Choroid plexus epithelial cell (primary cell): Measurements from ENCODE around the gene RTN4RL1.

ENCODE experiments used
- DNase-seq: peaks from one replicate; pipeline ENCODE4 v3.0.0-alpha.2; 2010; ENCODE audit warnings: low read depth
- H3K4me3 ChIP-seq: 2 replicates; pipeline ENCODE4 v1.5.1; 2011; ENCODE audit warnings: low read depth, mild to moderate bottlenecking, control low read depth, low read length, moderate library complexity
- TF ChIP-seq, protein P1 (sequence below): conservative IDR thresholded peaks from 2 replicates; pipeline ENCODE4 v1.5.1; 2011; ENCODE audit warnings: low read depth, mild to moderate bottlenecking, control low read depth, inconsistent platforms, low read length, moderate library complexity

RTN4RL1 gene

DNA sequence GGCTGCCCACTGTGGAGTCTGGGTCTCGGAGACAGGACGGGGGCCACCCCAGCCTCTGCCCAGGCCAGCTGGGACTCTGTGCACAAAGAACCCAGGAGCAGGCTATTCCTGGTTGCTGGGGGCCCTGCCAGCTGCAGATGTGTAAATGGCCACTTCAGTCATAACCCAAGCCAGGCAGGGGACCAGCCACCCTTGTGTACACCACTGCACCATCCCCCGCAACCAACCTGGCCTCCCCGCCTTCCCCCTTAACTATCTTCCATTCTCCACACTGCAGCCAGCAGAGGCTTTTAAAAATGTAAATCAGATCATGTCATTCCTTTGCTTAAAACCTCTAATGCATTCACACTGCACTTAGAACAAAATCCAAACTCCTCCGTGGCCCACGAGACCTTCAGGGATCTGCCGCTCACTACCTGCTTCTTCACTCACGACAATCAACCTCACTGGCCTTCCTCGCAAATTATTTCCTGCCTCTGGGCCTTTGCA is 28.3 kb downstream of the RTN4RL1 start:
- DNase-seq = no peak
- no peak overlapping the region for H3K4me3 ChIP-seq
- TF ChIP-seq, protein P1, sequence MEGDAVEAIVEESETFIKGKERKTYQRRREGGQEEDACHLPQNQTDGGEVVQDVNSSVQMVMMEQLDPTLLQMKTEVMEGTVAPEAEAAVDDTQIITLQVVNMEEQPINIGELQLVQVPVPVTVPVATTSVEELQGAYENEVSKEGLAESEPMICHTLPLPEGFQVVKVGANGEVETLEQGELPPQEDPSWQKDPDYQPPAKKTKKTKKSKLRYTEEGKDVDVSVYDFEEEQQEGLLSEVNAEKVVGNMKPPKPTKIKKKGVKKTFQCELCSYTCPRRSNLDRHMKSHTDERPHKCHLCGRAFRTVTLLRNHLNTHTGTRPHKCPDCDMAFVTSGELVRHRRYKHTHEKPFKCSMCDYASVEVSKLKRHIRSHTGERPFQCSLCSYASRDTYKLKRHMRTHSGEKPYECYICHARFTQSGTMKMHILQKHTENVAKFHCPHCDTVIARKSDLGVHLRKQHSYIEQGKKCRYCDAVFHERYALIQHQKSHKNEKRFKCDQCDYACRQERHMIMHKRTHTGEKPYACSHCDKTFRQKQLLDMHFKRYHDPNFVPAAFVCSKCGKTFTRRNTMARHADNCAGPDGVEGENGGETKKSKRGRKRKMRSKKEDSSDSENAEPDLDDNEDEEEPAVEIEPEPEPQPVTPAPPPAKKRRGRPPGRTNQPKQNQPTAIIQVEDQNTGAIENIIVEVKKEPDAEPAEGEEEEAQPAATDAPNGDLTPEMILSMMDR = no peak

DNA sequence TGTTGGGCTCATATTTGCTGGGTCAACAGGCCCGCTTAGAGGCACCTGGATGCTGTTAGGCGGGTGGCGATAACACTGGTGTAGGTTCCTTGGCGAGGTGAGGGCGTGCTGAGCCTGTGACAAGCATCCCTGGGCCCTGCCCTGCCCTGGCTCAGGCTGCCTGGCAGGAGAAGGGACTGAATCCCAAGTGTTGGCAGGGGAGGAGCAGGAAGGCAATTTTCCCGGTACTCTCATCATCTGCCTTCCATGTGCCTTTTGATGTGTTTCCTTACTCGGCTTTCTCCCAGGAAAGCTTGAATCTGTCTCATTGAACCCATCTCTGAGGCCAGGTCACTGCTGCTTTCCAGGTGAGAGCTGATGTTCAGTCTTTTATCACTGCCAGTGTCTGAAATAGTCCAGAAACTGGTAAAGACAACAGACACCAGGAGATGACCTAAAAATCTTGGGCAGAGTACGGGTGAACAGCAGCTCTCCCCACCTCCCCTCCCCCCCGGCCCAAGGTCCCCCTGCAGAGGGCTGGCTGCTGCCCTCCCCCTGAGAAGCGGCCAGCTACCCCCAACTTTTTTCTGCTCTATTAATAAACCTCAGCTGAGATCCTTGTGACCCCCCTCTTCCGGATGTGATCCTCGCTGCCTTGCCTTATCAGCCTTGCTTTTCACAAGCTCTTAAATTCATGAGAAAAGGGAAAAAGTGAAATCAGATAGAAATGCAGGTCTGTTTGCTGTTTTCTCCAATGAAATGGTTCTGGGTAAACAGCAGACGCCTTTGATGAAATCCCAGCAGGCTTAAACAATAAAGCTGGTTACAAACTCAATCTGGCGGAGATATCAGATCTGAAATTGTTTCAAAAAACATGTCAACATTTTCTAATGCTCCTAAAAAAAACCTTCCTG is 29.0 kb downstream of the RTN4RL1 start:
- TF ChIP-seq, protein P1 = no peak
- DNase-seq = no peak
- H3K4me3 ChIP-seq = no peak overlapping the region

DNA sequence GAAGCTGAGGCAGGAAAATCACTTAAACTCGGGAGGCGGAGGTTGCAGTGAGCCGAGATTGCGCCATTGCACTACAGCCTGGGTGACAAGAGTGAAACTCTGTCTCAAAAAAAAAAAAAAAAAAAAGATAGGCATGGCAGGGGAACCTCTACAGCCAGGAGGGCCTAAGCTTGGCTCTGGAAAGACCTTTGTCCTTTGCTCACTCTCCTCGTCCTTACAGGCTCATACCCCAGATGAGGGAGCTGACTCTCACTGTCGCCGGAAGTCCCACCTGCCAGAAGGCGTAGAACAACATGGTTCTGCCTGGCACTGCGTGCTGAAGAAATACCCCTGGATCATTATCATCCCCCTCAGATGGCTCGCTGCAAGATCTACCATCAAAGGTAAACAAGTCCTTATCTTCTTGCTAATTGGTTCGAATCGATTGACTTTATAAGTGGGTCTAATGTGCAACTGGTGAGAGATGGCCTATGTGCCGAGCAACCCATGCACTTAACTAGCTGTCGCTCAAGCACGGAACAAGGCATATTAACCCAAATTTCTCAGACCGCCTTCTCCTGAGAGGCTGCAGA is 29.7 kb downstream of the RTN4RL1 start:
- DNase-seq = no peak
- H3K4me3 ChIP-seq = no peak overlapping the region
- TF ChIP-seq, protein P1 = no peak

DNA sequence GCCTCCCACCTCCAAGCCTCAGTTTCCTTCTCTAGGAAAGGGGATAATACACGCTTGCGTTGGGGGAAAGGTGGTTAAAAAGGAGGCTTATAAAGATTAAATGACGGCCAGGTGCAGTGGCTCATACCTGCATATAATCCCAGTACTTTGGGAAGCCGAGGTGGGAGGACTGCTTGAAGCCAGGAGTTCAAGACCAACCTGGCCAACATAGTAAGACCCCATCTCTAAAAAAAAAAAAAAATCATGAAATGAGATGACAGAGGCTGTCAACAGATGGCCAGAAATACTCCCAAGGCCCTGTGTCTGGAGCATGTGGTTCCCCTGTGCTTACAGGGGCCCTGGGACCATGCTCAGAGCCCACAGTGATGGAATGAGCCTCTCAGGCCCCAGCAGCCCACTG is 30.4 kb downstream of the RTN4RL1 start:
- TF ChIP-seq, protein P1 = no peak
- DNase-seq = no peak
- H3K4me3 ChIP-seq = no peak overlapping the region

DNA sequence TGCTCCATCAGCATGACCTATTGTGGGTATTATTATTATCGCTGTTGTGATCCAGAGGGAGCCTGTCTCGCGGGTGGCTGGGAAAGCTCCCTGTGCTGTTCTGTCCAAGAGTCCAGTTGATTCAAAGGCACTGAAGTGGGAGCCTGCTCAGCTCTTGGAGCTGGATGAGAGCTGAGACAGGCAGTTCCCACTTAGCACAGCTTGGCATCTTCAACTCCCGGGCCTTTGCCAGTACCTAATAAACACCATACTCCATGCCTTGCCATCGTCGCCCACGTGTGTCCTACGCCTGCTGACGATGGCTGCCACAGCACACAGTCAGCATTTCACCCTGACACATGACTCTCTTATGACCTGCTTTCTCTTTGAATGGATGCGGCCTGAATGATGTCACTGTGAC is 32.6 kb downstream of the RTN4RL1 start:
- TF ChIP-seq, protein P1 = no peak
- DNase-seq = no peak
- H3K4me3 ChIP-seq = no peak overlapping the region

DNA sequence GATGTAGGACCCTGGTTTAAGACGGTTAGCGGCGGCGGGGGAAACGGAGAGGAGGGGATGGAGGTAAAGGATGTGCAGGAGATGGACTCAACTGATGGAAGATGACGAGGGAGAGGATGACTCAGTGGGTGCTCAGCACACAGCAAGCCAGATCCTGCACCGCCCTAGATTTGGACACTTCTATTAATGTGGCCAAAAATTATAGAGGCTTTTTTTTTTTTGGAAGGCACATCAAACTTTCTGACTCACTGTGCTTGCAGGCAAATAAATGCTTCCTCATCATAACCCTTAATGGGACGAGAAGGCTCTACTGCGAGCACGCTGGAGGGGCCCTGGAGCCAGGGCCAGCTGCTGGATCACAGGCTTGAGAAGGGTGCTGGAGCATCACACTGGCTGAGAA is 36.0 kb downstream of the RTN4RL1 start:
- no peak overlapping the region for H3K4me3 ChIP-seq
- TF ChIP-seq, protein P1 = no peak
- peak; percentile 24 for DNase-seq
